HepG2 (cell line): ENCODE results near the gene CARD8. TPM values are rescaled to one million over a fixed set of nuclear protein-coding genes. Genes with fewer than 3 reads are reported as not detected.
A peak's percentile ranks its signal among the peaks of the same experiment; 100 is the strongest.

Experiments used
- ATAC-seq: fragments of 200-7000 bp; cut with Tn5 transposase; 3 replicates; pipeline ENCODE4 v1.9.1; 2020; ENCODE audit warnings: mild to moderate bottlenecking, moderate library complexity
- BruUV-seq: library from RNA; stranded (reverse); fragments of 400-500 nt; replicated peaks from 2 replicates; lab custom pipeline; 2021; lab: Mats Ljungman, UMichigan
- CTCF ChIA-PET: fragments of 300-600 bp; formaldehyde crosslinking; extraction: SDS; loops from one replicate; lab custom pipeline; 2021; ENCODE audit warnings: low total read pairs, inconsistent platforms, low intra/inter-chr PET ratio; lab: Yijun Ruan, JAX
- POLR2A ChIA-PET: fragments of 350-600 bp; sonication (Branson Sonifier 250); formaldehyde crosslinking; loops from one replicate; lab custom pipeline; 2020; ENCODE audit warnings: antibody characterized with exemption, inconsistent platforms; lab: Yijun Ruan, JAX
- DNase-seq: peaks from one replicate; pipeline ENCODE4 v3.0.0-alpha.2; 2015; ENCODE audit warnings: low spot score
- FAIRE-seq: peaks from 3 replicates; lab custom pipeline; 2011; peaks lifted over from hg19 to GRCh38; lab: Jason Lieb, UNC
- H2AFZ ChIP-seq: one replicate; pipeline ENCODE4 v1.6.1; 2011; ENCODE audit warnings: low read length, inconsistent platforms
- H3K27ac ChIP-seq: fragments of 300-600 bp; 3 replicates; pipeline ENCODE4 v1.8.0; 2011; ENCODE audit warnings: mixed run types, mild to moderate bottlenecking, mixed read lengths, low read length, inconsistent platforms; ENCODE audit not compliant: insufficient read depth; ENCODE audit errors: extremely low read length
- H3K27me3 ChIP-seq, 2 experiments: fragments of 200-600 bp in 1 of 2; 2 replicates in 1 of 2; 3 replicates in 1 of 2; pipeline versions ENCODE4 v1.6.0 to v1.8.0; 2011; ENCODE audit warnings: low read length in 2 of 2, mild to moderate bottlenecking in 2 of 2, moderate library complexity in 2 of 2, inconsistent platforms in 1 of 2; ENCODE audit not compliant: insufficient read depth in 2 of 2, control insufficient read depth in 1 of 2
- H3K36me3 ChIP-seq, 2 experiments: fragments of 200-600 bp in 1 of 2; replicated peaks in 1 of 2; 2 replicates in 1 of 2; 3 replicates in 1 of 2; pipeline versions ENCODE4 v1.5.1 to v1.8.0; 2011; ENCODE audit warnings: low read length in 2 of 2, inconsistent platforms in 1 of 2; ENCODE audit not compliant: insufficient read depth in 2 of 2, control insufficient read depth in 1 of 2
- H3K4me1 ChIP-seq: 2 replicates; pipeline ENCODE4 v1.5.1; 2012; ENCODE audit warnings: low read length, inconsistent platforms; ENCODE audit not compliant: insufficient read depth
- H3K4me2 ChIP-seq: 2 replicates; pipeline ENCODE4 v1.6.0; 2011; ENCODE audit warnings: low read depth, low read length, inconsistent platforms
- H3K4me3 ChIP-seq, 3 experiments: fragments of 200-600 bp in 1 of 3; sonication (generic), shearing (Covaris generic) in 1 of 3; replicated peaks in 1 of 3; 2 replicates each; pipeline ENCODE4 v1.5.1; 2011 to 2016; ENCODE audit warnings: low read length in 3 of 3, inconsistent platforms in 2 of 3, low read depth in 2 of 3, mild to moderate bottlenecking in 2 of 3, control low read depth in 1 of 3, mixed read lengths in 1 of 3; ENCODE audit not compliant: insufficient read depth in 1 of 3
- H3K79me2 ChIP-seq: one replicate; pipeline ENCODE4 v1.6.1; 2011; ENCODE audit warnings: low read length, inconsistent platforms; ENCODE audit not compliant: insufficient read depth
- H3K9ac ChIP-seq: 2 replicates; pipeline ENCODE4 v1.6.0; 2011; ENCODE audit warnings: mild to moderate bottlenecking, low read depth, low read length, inconsistent platforms; ENCODE audit not compliant: insufficient read depth
- H3K9me3 ChIP-seq: 2 replicates; pipeline ENCODE4 v1.5.1; 2012; ENCODE audit warnings: mild to moderate bottlenecking, low read length
- H4K20me1 ChIP-seq: 2 replicates; pipeline ENCODE4 v1.6.0; 2011; ENCODE audit warnings: inconsistent platforms, mild to moderate bottlenecking, low read length, moderate library complexity; ENCODE audit not compliant: insufficient read depth
- CBX2 ChIP-seq, 2 experiments: fragments of 200-600 bp in 1 of 2; sonication (generic); formaldehyde crosslinking in 1 of 2; IDR thresholded peaks; 2 replicates each; pipeline versions ENCODE4 v1.7.0 to v1.8.1; 2018 to 2022; ENCODE audit warnings: low read depth in 2 of 2, low read length in 1 of 2, mild to moderate bottlenecking in 1 of 2, missing genetic modification reagents in 1 of 2
- CEBPB ChIP-seq: IDR thresholded peaks from 2 replicates; pipeline ENCODE4 v1.6.1; 2011; ENCODE audit warnings: low read depth, low read length, improper control_type of control experiment, borderline replicate concordance
- EHMT2 ChIP-seq: fragments of 200-600 bp; sonication (generic); IDR thresholded peaks from 2 replicates; pipeline ENCODE4 v1.7.0; 2017; ENCODE audit warnings: antibody characterized with exemption, low read depth, low read length, borderline replicate concordance
- NR2F6 ChIP-seq, 2 experiments: IDR thresholded peaks; 2 replicates each; pipeline ENCODE4 v1.6.1; 2016; ENCODE audit warnings: antibody characterized with exemption in 1 of 2, mild to moderate bottlenecking in 1 of 2
- RXRA ChIP-seq: sonication (generic); formaldehyde crosslinking; IDR thresholded peaks from 2 replicates; pipeline ENCODE4 v1.5.1; 2020; ENCODE audit warnings: missing genetic modification reagents
- SNAPC4 ChIP-seq: sonication (generic); formaldehyde crosslinking; IDR thresholded peaks from 2 replicates; pipeline ENCODE4 v1.4.0; 2020; ENCODE audit warnings: mild to moderate bottlenecking, missing genetic modification reagents
- SNRNP70 ChIP-seq: fragments of 200-400 bp; formaldehyde crosslinking; IDR thresholded peaks from 2 replicates; pipeline ENCODE4 v1.6.1; 2017; ENCODE audit warnings: mild to moderate bottlenecking, low read depth, low read length, moderate library complexity
- YY1 ChIP-seq: IDR thresholded peaks from 2 replicates; pipeline ENCODE4 v1.6.1; 2011; ENCODE audit warnings: low read length, low read depth, moderate library complexity, mild to moderate bottlenecking; ENCODE audit not compliant: insufficient read depth, insufficient replicate concordance
- WGBS: methylation state at CpG from one replicate; pipeline ENCODE4 v1.1.6; 2017; ENCODE audit warnings: low lambda C conversion rate; 5-methylcytosine and 5-hydroxymethylcytosine counted together
- in situ Hi-C: cut with HindIII; loops from 2 replicates; pipeline ENCODE4 v1.10.0; 2017; ENCODE audit warnings: low pct_unique_long_range_greater_than_20kb; ENCODE audit not compliant: extremely low pct_ligation_motif_present
- intact Hi-C: fragments of 100-400 bp; cut with micrococcal nuclease; formaldehyde crosslinking; loops from one replicate; pipeline ENCODE4 v1.10.0; 2022; ENCODE audit not compliant: unreplicated experiment
- polyA plus RNA-seq, 8 experiments: library from polyadenylated mRNA; depleted of rRNA in 3 of 8; stranded (reverse) in 7 of 8; unstranded in 1 of 8; fragments of >200 nt; fragmentation: Illumina TruSeq in 4 of 8; extraction: Trizol in 4 of 8; gene quantifications; 2 replicates each; pipeline versions ENCODE4 v1.2.1 to v1.2.3, GENCODE V29; 2011 to 2016; ENCODE audit warnings: low read depth in 4 of 8, missing spikeins in 1 of 8, mixed read lengths in 1 of 8; ENCODE audit not compliant: insufficient read depth in 1 of 8
- total RNA-seq, 5 experiments: library from RNA; depleted of rRNA; stranded (reverse); fragments of >200 nt; fragmentation: Illumina TruSeq; extraction: Trizol; gene quantifications; 2 replicates each; pipeline ENCODE4 v1.2.3, GENCODE V29; 2016; ENCODE audit warnings: low read depth in 1 of 5

Gene CARD8
- total and polyA plus RNA-seq, 2 of the 13 experiments (the other 11 are each of a cell fraction or from before 2014, with no cell fraction given) = 15.0 to 19.2 TPM

DNA sequence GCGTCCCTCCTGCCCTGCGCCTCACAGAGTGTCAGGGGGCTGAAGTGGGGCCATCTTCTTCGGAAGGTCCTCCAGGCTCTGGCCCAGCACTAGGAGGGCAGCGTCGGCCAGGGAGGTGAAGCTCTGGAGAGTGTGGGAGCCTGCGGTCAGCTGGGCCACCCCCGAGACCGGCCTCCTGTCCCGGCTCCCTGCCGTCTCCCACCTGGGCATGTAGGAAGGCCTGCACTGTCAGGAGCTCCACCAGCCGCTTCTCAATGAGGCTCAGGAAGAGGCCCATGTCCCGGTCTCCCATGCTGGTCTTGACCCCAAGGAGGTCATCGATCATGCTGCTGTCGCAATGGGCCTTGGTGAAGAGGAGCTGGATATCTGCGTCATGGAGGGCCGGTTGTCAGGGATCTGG, 42.3 kb upstream of the CARD8 start:
- intact Hi-C loops = no loop called here
- FAIRE-seq (no peak), ATAC-seq (peak; percentile 27)
- CTCF ChIA-PET = no interaction called here
- no peak overlapping the region for H3K9ac ChIP-seq
- TF ChIP-seq CEBPB (peak; percentile 22; the same call in 1 of the 2 replicates), YY1 (no peak), NR2F6 (IDR thresholded peaks at IDR 0.05) (peak; percentile 15; the same call in 1 of the 2 replicates), NR2F6 (CRISPR knock-in tag; IDR thresholded peaks at IDR 0.05) (no peak), CBX2 (IDR thresholded peaks at IDR 0.05; ENCODE audit: low read depth, low read length) (no peak), CBX2 (CRISPR knock-in tag; IDR thresholded peaks at IDR 0.05; ENCODE audit: low read depth) (no peak), EHMT2 (no peak), SNRNP70 (no peak), SNAPC4 (CRISPR knock-in tag) (no peak), RXRA (CRISPR knock-in tag) (0 out of 2 replicates have a peak, but pooled peaks have one; percentile 16)
- TF ChIP-seq, all 625 proteins: peak for 3
- H3K4me2 ChIP-seq = no peak overlapping the region
- in situ Hi-C loops = no loop called here
- 0 out of 5 replicates have a peak, but pooled peaks cover 0 to 2% of the 10 kb centered on the region in 2 experiments for H3K27me3 ChIP-seq
- no peak overlapping the region for H3K27ac ChIP-seq
- H4K20me1 ChIP-seq = no peaks in the 10 kb centered on the region
- no peaks in the 10 kb centered on the region for H3K9me3 ChIP-seq
- H3K4me3 ChIP-seq = no peak overlapping the region
- BruUV-seq = no TSS peak
- no peak overlapping the region for H2AFZ ChIP-seq
- no peaks in the 10 kb centered on the region for H3K36me3 ChIP-seq
- peaks cover 26% of the 10 kb centered on the region for H3K4me1 ChIP-seq
- POLR2A ChIA-PET = no interaction called here
- 56% methylated on average over 7 of the region's 16 CpGs for WGBS
- H3K79me2 ChIP-seq = no peaks in the 10 kb centered on the region
- no peak for DNase-seq
